ENCODE measurements around the gene COX5A. TPM values are rescaled to one million over a fixed set of nuclear protein-coding genes. Genes with fewer than 3 reads are reported as not detected.

Gene COX5A
- total RNA-seq, 4 donors from 2014 or later: 114 to 130 (median 122) TPM

DNA sequence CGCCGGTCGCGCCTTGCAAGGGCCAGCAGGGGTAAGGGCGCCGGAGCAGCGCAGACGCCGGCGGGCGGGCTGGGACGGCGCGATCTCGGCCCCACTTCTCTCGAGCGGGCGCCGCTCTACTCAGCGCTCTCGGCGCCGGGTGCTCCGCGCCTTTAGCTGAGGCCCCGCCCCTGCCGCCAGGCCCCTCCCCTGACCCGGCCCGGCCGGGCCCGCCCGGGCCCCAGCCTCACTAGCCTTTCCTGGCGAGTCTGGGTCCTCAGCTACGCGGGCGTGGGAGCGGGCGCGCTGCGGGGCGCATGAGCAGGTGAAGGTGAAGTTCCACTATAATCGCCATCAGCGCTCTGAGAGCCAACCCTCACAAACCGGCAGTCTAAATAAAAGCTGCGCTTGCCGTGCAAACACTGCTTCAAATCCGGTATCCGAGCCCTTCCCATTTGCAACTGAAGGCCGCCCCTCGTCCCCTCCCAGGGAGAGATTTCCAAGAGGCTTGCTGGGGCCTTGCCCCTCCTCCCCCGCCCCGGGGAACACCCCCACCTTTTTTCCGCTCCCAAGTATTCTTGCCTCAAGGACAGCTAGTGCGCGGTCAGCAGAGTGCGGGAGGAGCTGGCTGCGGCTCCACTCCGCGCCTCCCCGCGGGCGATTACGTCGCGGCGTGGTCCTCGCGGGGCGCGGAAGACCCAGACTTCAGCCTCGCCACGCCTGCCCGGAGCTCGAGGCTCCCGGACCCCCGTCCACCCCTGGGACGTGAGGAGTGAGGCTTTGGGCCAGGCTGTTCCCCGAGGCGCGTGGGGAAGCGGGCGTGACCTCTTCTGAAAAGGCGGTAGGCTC is 19.0 kb upstream of the COX5A start, which contains the start of gene RPP25:
TSS of gene RPP25 (minus strand) at position 125 of the 828 bp plus-strand sequence. CDS start 189 bp downstream, outside the sequence.
- no peaks in the 10 kb centered on the region for H3K36me3 ChIP-seq
- TF ChIP-seq POLR2AphosphoS5 (IDR thresholded peaks at IDR 0.05) (no peak), EP300 (IDR thresholded peaks at IDR 0.05) (no peak), POLR2A (IDR thresholded peaks at IDR 0.05) (no peak)
- TF ChIP-seq, protein P1, sequence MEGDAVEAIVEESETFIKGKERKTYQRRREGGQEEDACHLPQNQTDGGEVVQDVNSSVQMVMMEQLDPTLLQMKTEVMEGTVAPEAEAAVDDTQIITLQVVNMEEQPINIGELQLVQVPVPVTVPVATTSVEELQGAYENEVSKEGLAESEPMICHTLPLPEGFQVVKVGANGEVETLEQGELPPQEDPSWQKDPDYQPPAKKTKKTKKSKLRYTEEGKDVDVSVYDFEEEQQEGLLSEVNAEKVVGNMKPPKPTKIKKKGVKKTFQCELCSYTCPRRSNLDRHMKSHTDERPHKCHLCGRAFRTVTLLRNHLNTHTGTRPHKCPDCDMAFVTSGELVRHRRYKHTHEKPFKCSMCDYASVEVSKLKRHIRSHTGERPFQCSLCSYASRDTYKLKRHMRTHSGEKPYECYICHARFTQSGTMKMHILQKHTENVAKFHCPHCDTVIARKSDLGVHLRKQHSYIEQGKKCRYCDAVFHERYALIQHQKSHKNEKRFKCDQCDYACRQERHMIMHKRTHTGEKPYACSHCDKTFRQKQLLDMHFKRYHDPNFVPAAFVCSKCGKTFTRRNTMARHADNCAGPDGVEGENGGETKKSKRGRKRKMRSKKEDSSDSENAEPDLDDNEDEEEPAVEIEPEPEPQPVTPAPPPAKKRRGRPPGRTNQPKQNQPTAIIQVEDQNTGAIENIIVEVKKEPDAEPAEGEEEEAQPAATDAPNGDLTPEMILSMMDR (IDR thresholded peaks at IDR 0.05): no peak
- H3K27ac ChIP-seq: peak within 1 kb of the TSS; percentile 78
- peaks cover 16% of the 10 kb centered on the region for H3K27me3 ChIP-seq
- 0% methylated on average over 16 of the region's 83 CpGs for WGBS
- peak within 1 kb of the TSS; percentile 56 for H3K4me3 ChIP-seq
- no peaks in the 10 kb centered on the region for H3K9me3 ChIP-seq
- DNase-seq (ENCODE audit: low spot score in 2 of 2): peak; percentile 86 to 90
- H3K4me1 ChIP-seq: peaks cover 58% of the 10 kb centered on the region

DNA sequence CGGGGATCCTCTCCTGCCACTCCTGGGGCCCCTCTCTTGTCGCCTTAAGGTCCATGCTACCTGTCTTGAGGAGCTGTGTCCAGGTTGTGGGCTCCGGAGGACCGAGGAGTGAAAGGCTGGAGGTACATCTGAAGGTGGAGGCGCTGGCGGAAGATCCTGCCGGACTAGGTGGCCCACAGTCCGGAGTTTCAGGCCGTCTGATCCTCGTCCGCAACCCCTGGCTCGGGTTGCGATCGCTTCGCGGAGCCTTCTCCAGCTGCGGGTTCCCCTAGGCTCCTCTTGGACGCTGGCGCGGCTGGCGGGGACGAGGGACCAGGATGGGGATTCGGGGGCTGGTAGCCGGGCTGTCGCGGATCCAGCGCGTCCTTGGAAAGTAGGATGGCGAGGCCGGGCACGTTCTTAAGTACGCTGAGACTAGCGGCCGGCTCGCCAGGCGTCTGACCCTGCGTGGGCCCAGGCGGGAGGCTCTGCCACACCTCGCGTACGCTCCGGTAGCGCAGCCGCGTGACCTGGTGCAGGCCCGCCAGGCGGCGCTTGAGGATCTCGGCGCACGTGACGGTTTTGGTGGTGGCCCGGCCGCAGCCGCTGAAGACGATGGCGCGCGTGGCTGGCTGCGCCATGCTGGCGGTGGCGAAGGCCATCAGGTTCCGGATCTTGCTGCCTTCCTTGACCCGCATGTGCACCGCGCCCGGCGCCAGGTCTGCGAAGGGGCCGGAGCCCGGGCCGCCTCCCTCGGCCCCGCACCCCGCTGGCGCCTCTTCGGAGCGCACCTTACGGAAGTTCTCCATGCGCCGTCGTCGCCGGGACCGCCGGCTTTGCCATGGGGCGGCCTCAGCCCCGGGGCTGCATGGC is 18.1 kb upstream of the COX5A start:
- 13% methylated on average over 62 of the region's 88 CpGs for WGBS
- H3K4me3 ChIP-seq: peak overlapping the region; percentile 56
- peak overlapping the region; percentile 78 for H3K27ac ChIP-seq
- H3K9me3 ChIP-seq: no peaks in the 10 kb centered on the region
- DNase-seq (ENCODE audit: low spot score in 2 of 2): peak; percentile 90 to 92
- no peaks in the 10 kb centered on the region for H3K36me3 ChIP-seq
- TF ChIP-seq POLR2AphosphoS5 (IDR thresholded peaks at IDR 0.05) (peak in 1 of 3 donors; percentile 34), POLR2A (IDR thresholded peaks at IDR 0.05) (no peak), EP300 (IDR thresholded peaks at IDR 0.05) (no peak)
- TF ChIP-seq, protein P1 (IDR thresholded peaks at IDR 0.05): peak; percentile 2 to 47
- H3K4me1 ChIP-seq: peaks cover 58% of the 10 kb centered on the region
- peaks cover 16% of the 10 kb centered on the region for H3K27me3 ChIP-seq

DNA sequence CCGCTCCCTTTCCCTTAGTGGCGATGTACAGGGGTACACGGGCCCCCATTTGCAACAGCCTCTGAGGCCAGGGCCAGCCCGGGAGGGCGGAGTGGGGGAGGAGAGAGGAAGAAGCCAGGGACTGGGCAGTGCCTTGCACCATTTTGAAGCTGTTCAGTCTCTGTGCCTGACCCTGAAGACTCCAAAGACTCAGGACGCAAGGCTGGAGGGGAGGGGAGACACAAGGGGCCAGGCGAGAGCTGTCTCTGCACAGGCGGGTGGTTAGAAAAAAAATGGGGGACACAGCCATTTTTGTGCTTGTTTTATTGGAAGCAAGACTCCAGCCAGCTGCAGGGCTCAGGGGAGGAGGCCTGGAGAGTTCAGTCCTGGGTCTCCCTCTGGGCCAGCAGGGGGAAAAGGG is 17.1 kb upstream of the COX5A start:
- Histone ChIP-seq H3K27ac (no peak overlapping the region), H3K36me3 (no peaks in the 10 kb centered on the region), H3K9me3 (no peaks in the 10 kb centered on the region), H3K4me3 (peak overlapping the region; percentile 56), H3K4me1 (peaks cover 61% of the 10 kb centered on the region), H3K27me3 (peaks cover 16% of the 10 kb centered on the region)
- DNase-seq (ENCODE audit: low spot score in 2 of 2): no peak
- 85% methylated on average over 8 of the region's 8 CpGs for WGBS
- no peak for TF ChIP-seq EP300 (IDR thresholded peaks at IDR 0.05)
- no peak for TF ChIP-seq POLR2AphosphoS5 (IDR thresholded peaks at IDR 0.05)
- no peak for TF ChIP-seq POLR2A (IDR thresholded peaks at IDR 0.05)
- TF ChIP-seq, protein P1 (IDR thresholded peaks at IDR 0.05): no peak

DNA sequence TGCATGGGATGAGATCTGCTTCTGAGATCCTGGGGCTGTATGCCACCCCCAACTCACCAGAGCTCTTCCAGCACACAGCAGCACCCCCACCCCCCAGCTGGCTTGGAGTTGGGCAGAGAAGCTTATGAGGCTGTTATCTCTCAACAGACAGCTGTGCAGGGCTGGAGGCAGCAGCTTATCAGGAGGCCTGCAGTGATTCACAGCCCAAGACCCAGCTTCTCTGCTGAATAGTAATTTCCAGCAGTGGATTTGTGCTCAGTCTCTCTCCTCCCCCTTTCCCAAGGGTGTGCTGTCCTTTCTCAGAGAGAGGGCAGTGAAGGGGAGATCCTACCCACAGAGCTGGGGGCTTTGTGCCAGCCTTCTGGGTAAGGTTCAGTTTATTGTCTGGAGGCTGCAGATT is 16.6 kb upstream of the COX5A start:
- H3K36me3 ChIP-seq: no peaks in the 10 kb centered on the region
- DNase-seq (ENCODE audit: low spot score in 2 of 2): no peak
- no peak overlapping the region for H3K27ac ChIP-seq
- H3K27me3 ChIP-seq: peaks cover 14% of the 10 kb centered on the region
- H3K4me3 ChIP-seq: peak overlapping the region; percentile 56
- no peaks in the 10 kb centered on the region for H3K9me3 ChIP-seq
- TF ChIP-seq, protein P1 (IDR thresholded peaks at IDR 0.05): no peak
- TF ChIP-seq EP300 (IDR thresholded peaks at IDR 0.05): no peak
- H3K4me1 ChIP-seq: peaks cover 59% of the 10 kb centered on the region

DNA sequence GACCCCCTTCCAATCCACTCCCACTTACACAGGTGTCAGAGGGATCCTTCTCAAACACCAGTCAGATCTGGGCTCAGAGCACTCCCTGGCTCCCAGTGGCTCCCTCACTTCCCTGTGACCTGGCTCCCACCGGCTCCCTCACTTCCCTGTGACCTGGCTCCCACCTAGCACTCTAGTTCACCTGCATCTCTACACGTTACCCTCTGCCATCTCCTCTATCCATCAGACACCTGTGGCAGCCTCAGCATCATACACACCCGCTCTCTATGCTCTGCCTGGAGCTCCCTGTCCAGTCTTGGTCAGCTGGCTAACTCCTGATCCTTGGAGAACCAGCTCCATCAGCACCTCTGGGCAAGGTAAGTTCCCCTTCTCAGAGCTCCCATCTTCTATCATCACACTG is 13.1 kb upstream of the COX5A start:
- TF ChIP-seq POLR2A (IDR thresholded peaks at IDR 0.05) (no peak), EP300 (IDR thresholded peaks at IDR 0.05) (no peak), POLR2AphosphoS5 (IDR thresholded peaks at IDR 0.05) (no peak)
- TF ChIP-seq, protein P1 (IDR thresholded peaks at IDR 0.05): no peak
- Histone ChIP-seq H3K4me3 (no peak overlapping the region), H3K4me1 (peaks cover 23% of the 10 kb centered on the region), H3K36me3 (no peaks in the 10 kb centered on the region), H3K9me3 (no peaks in the 10 kb centered on the region), H3K27me3 (no peaks in the 10 kb centered on the region), H3K27ac (no peak overlapping the region)
- DNase-seq (ENCODE audit: low spot score in 2 of 2): no peak
- WGBS: 71% methylated on average over 3 of the region's 3 CpGs
